ENCODE results near the gene SSTR4.

SSTR4 gene

GRCh38 chr20:23021541-23021940, 13.6 kb upstream of the SSTR4 start:
- no peak overlapping the region for H2AFZ ChIP-seq (ENCODE audit: insufficient read depth, low read length, poor library complexity)
- H2BK12ac ChIP-seq (ENCODE audit: low read length) = no peak overlapping the region
- peaks cover 0 to 6% of the 10 kb centered on the region in 2 experiments for H3K4me1 ChIP-seq (ENCODE audit: control insufficient read depth in 1 of 2, insufficient read depth in 2 of 2, low read length in 2 of 2)
- no peaks in the 10 kb centered on the region for H3K79me2 ChIP-seq (ENCODE audit: control insufficient read depth, insufficient read depth, low read length, poor library complexity)
- no peak overlapping the region for H3K4me2 ChIP-seq (ENCODE audit: low read length)
- H2BK120ac ChIP-seq (ENCODE audit: insufficient read depth, low read length, poor library complexity) = no peak overlapping the region
- H3K4ac ChIP-seq (ENCODE audit: low read depth, low read length) = no peak overlapping the region
- no peak overlapping the region for H3K27ac ChIP-seq (ENCODE audit: low read depth, low read length)
- H3K9me3 ChIP-seq (ENCODE audit: insufficient read depth, low read depth, low read length) = no peaks in the 10 kb centered on the region
- H3K9ac ChIP-seq (ENCODE audit: low read length) = no peak overlapping the region
- no peak overlapping the region for H3K14ac ChIP-seq (ENCODE audit: low read length)
- no peak for DNase-seq
- H3K4me3 ChIP-seq (ENCODE audit: low read depth, low read length) = no peak overlapping the region
- no CpG with 5 or more reads among the region's 1 CpG for WGBS (ENCODE audit: extremely low coverage, insufficient coverage, insufficient read length)
- no peaks in the 10 kb centered on the region for H3K27me3 ChIP-seq (ENCODE audit: insufficient read depth, low read length)
- no peaks in the 10 kb centered on the region for H3K79me1 ChIP-seq (ENCODE audit: low read length)
- H4K12ac ChIP-seq (ENCODE audit: low read depth, low read length) = no peak overlapping the region
- H3K23ac ChIP-seq (ENCODE audit: low read length) = no peak overlapping the region
- no peak overlapping the region for H4K8ac ChIP-seq (ENCODE audit: low read depth, low read length)
- H4K91ac ChIP-seq (ENCODE audit: low read depth, low read length) = no peak overlapping the region
- H2BK5ac ChIP-seq (ENCODE audit: low read depth, low read length, poor library complexity) = no peak overlapping the region
- H3K36me3 ChIP-seq (ENCODE audit: control insufficient read depth in 1 of 2, insufficient read depth in 2 of 2, low read length in 2 of 2) = no peaks in the 10 kb centered on the region
- H2AK5ac ChIP-seq (ENCODE audit: low read length) = no peak overlapping the region
- no peak overlapping the region for H3K18ac ChIP-seq (ENCODE audit: low read length)

- no peaks in the 10 kb centered on the region for H3K27me3 ChIP-seq (ENCODE audit: insufficient read depth, low read length)
- no peak overlapping the region for H2BK12ac ChIP-seq (ENCODE audit: low read length)
- H2AK5ac ChIP-seq (ENCODE audit: low read length) = no peak overlapping the region
- no peak overlapping the region for H4K91ac ChIP-seq (ENCODE audit: low read depth, low read length)
- DNase-seq = no peak
- no peak overlapping the region for H2BK120ac ChIP-seq (ENCODE audit: insufficient read depth, low read length, poor library complexity)
- no peaks in the 10 kb centered on the region for H3K79me1 ChIP-seq (ENCODE audit: low read length)
- no peaks in the 10 kb centered on the region for H3K36me3 ChIP-seq (ENCODE audit: control insufficient read depth in 1 of 2, insufficient read depth in 2 of 2, low read length in 2 of 2)
- no peak overlapping the region for H3K14ac ChIP-seq (ENCODE audit: low read length)
- H3K18ac ChIP-seq (ENCODE audit: low read length) = no peak overlapping the region
- H3K9ac ChIP-seq (ENCODE audit: low read length) = no peak overlapping the region
- WGBS (ENCODE audit: extremely low coverage, insufficient coverage, insufficient read length) = no CpG with 5 or more reads among the region's 5 CpGs
- H3K4me2 ChIP-seq (ENCODE audit: low read length) = no peak overlapping the region
- H3K4me1 ChIP-seq (ENCODE audit: control insufficient read depth in 1 of 2, insufficient read depth in 2 of 2, low read length in 2 of 2) = peaks cover 0 to 6% of the 10 kb centered on the region in 2 experiments
- H3K9me3 ChIP-seq (ENCODE audit: insufficient read depth, low read depth, low read length) = no peaks in the 10 kb centered on the region
- no peak overlapping the region for H3K4me3 ChIP-seq (ENCODE audit: low read depth, low read length)
- no peak overlapping the region for H4K12ac ChIP-seq (ENCODE audit: low read depth, low read length)
- H4K8ac ChIP-seq (ENCODE audit: low read depth, low read length) = no peak overlapping the region
- H3K27ac ChIP-seq (ENCODE audit: low read depth, low read length) = no peak overlapping the region
- H3K79me2 ChIP-seq (ENCODE audit: control insufficient read depth, insufficient read depth, low read length, poor library complexity) = no peaks in the 10 kb centered on the region
- H2AFZ ChIP-seq (ENCODE audit: insufficient read depth, low read length, poor library complexity) = no peak overlapping the region
- H2BK5ac ChIP-seq (ENCODE audit: low read depth, low read length, poor library complexity) = no peak overlapping the region
- H3K4ac ChIP-seq (ENCODE audit: low read depth, low read length) = no peak overlapping the region
- no peak overlapping the region for H3K23ac ChIP-seq (ENCODE audit: low read length)
Measured at GRCh38 chr20:23021951-23022350, 13.2 kb upstream of the SSTR4 start.

GRCh38 chr20:23022849-23023248, 12.3 kb upstream of the SSTR4 start:
- Histone ChIP-seq H3K9me3 (ENCODE audit: insufficient read depth, low read depth, low read length) (no peaks in the 10 kb centered on the region), H3K79me2 (ENCODE audit: control insufficient read depth, insufficient read depth, low read length, poor library complexity) (no peaks in the 10 kb centered on the region), H3K4me3 (ENCODE audit: low read depth, low read length) (no peak overlapping the region), H3K23ac (ENCODE audit: low read length) (no peak overlapping the region), H3K36me3 (ENCODE audit: control insufficient read depth in 1 of 2, insufficient read depth in 2 of 2, low read length in 2 of 2) (no peaks in the 10 kb centered on the region), H3K18ac (ENCODE audit: low read length) (no peak overlapping the region), H3K4me1 (ENCODE audit: control insufficient read depth in 1 of 2, insufficient read depth in 2 of 2, low read length in 2 of 2) (peaks cover 0 to 6% of the 10 kb centered on the region in 2 experiments), H3K4me2 (ENCODE audit: low read length) (no peak overlapping the region), H3K9ac (ENCODE audit: low read length) (no peak overlapping the region), H2BK12ac (ENCODE audit: low read length) (no peak overlapping the region), H3K14ac (ENCODE audit: low read length) (no peak overlapping the region), H4K12ac (ENCODE audit: low read depth, low read length) (no peak overlapping the region), H4K91ac (ENCODE audit: low read depth, low read length) (no peak overlapping the region), H3K79me1 (ENCODE audit: low read length) (no peaks in the 10 kb centered on the region), H3K27ac (ENCODE audit: low read depth, low read length) (no peak overlapping the region), H2AK5ac (ENCODE audit: low read length) (no peak overlapping the region), H2BK5ac (ENCODE audit: low read depth, low read length, poor library complexity) (no peak overlapping the region), H2BK120ac (ENCODE audit: insufficient read depth, low read length, poor library complexity) (no peak overlapping the region), H3K4ac (ENCODE audit: low read depth, low read length) (no peak overlapping the region), H2AFZ (ENCODE audit: insufficient read depth, low read length, poor library complexity) (no peak overlapping the region), H3K27me3 (ENCODE audit: insufficient read depth, low read length) (no peaks in the 10 kb centered on the region), H4K8ac (ENCODE audit: low read depth, low read length) (no peak overlapping the region)
- no peak for DNase-seq
- WGBS (ENCODE audit: extremely low coverage, insufficient coverage, insufficient read length) = no CpG with 5 or more reads among the region's 4 CpGs

GRCh38 chr20:23023621-23024177, 11.4 kb upstream of the SSTR4 start:
- no peak overlapping the region for H4K12ac ChIP-seq (ENCODE audit: low read depth, low read length)
- H4K91ac ChIP-seq (ENCODE audit: low read depth, low read length) = no peak overlapping the region
- H2BK120ac ChIP-seq (ENCODE audit: insufficient read depth, low read length, poor library complexity) = no peak overlapping the region
- no peaks in the 10 kb centered on the region for H3K79me1 ChIP-seq (ENCODE audit: low read length)
- no peak overlapping the region for H3K23ac ChIP-seq (ENCODE audit: low read length)
- H2BK12ac ChIP-seq (ENCODE audit: low read length) = no peak overlapping the region
- H4K8ac ChIP-seq (ENCODE audit: low read depth, low read length) = no peak overlapping the region
- H3K79me2 ChIP-seq (ENCODE audit: control insufficient read depth, insufficient read depth, low read length, poor library complexity) = no peaks in the 10 kb centered on the region
- H2AFZ ChIP-seq (ENCODE audit: insufficient read depth, low read length, poor library complexity) = no peak overlapping the region
- H3K27me3 ChIP-seq (ENCODE audit: insufficient read depth, low read length) = no peaks in the 10 kb centered on the region
- no peak overlapping the region for H3K4me2 ChIP-seq (ENCODE audit: low read length)
- peaks cover 0 to 6% of the 10 kb centered on the region in 2 experiments for H3K4me1 ChIP-seq (ENCODE audit: control insufficient read depth in 1 of 2, insufficient read depth in 2 of 2, low read length in 2 of 2)
- no peak overlapping the region for H3K9ac ChIP-seq (ENCODE audit: low read length)
- WGBS (ENCODE audit: extremely low coverage, insufficient coverage, insufficient read length) = 100% methylated on average over 2 of the region's 10 CpGs
- H2BK5ac ChIP-seq (ENCODE audit: low read depth, low read length, poor library complexity) = no peak overlapping the region
- no peak overlapping the region for H2AK5ac ChIP-seq (ENCODE audit: low read length)
- H3K14ac ChIP-seq (ENCODE audit: low read length) = no peak overlapping the region
- no peak overlapping the region for H3K18ac ChIP-seq (ENCODE audit: low read length)
- H3K4me3 ChIP-seq (ENCODE audit: low read depth, low read length) = no peak overlapping the region
- H3K27ac ChIP-seq (ENCODE audit: low read depth, low read length) = no peak overlapping the region
- H3K4ac ChIP-seq (ENCODE audit: low read depth, low read length) = no peak overlapping the region
- no peaks in the 10 kb centered on the region for H3K36me3 ChIP-seq (ENCODE audit: control insufficient read depth in 1 of 2, insufficient read depth in 2 of 2, low read length in 2 of 2)
- H3K9me3 ChIP-seq (ENCODE audit: insufficient read depth, low read depth, low read length) = no peaks in the 10 kb centered on the region
- DNase-seq = no peak

All from trophoblast cell (in vitro differentiated cells and primary cell).